Activated CD8-positive, alpha-beta memory T cell treated with anti-CD3 and anti-CD28 coated beads, Interleukin-2, amount 50 U/mL, for 4 hours (primary cell): Measurements from ENCODE around the gene OR2L2.
"Not testable (repeated sequence)": the region's sequence is repeated elsewhere in the genome, so short reads cannot be mapped to it uniquely, and the experiment has no call there.

Source experiments
- DNase-seq: peaks from one replicate; pipeline ENCODE4 v3.0.0-alpha.2; 2020

OR2L2 gene, protein sequence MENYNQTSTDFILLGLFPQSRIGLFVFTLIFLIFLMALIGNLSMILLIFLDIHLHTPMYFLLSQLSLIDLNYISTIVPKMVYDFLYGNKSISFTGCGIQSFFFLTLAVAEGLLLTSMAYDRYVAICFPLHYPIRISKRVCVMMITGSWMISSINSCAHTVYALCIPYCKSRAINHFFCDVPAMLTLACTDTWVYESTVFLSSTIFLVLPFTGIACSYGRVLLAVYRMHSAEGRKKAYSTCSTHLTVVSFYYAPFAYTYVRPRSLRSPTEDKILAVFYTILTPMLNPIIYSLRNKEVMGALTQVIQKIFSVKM

DNA sequence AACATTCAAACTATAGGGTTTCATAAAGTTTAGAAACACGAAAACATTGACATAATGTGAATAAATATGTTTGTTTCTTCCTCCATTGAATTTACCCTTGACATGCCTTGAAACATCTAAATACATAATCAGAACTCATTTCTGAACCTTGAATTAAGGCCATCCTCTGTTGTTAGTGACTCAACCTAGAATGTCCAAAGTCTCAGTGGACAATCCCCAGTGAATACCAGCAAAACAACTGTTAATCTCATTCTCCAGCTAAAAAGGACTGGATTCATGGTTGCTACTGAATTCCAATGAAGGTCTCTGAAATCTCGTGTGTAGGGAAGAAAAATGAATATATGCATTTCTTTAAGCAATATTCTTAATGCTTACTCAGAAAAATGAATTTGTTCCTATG, at the start of gene OR2L2:
Gene OR2L2 (plus strand): TSS at position 301 of the 400 bp plus-strand sequence. CDS start 8,198 bp downstream, outside the sequence.
- DNase-seq = no peak

DNA sequence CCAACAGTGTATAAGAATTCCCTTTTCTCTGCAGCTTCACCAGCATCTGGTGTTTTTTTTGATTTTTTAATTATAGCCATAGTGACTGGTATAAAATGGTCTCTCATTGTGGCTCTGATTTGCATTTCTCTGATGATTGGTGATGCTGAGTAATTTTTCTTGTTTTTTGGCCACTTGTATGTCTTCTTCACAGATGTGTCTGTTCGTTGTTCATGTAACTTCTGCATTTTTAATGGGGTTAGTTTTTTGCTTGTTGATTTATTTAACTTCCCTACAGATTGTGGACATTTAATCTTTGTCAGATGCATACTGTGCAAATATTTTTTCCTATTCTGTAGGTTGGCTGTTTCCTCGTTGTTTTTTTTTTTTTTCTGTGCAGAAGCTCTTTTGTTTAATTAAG, 36.9 kb upstream of the OR2L2 start:
- DNase-seq = no peak

DNA sequence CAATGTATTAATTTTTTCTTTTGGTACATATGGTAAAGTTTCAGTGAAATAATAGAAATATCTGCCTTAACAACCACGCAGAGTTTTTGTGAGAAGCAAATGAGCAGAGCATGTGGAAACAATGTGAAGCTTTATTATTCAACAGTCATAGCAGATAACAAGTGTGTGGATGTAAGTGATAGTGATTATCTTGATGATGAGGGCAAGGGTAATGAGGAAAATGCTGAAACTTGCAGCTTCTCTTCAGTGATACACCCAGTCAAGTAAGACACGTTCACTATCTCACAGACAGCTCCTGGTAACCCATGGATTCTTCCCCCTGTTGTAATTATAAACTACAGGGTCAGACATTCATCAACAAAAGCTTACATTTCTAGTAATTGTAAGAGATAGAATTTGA, 31.1 kb upstream of the OR2L2 start:
- DNase-seq = no peak

DNA sequence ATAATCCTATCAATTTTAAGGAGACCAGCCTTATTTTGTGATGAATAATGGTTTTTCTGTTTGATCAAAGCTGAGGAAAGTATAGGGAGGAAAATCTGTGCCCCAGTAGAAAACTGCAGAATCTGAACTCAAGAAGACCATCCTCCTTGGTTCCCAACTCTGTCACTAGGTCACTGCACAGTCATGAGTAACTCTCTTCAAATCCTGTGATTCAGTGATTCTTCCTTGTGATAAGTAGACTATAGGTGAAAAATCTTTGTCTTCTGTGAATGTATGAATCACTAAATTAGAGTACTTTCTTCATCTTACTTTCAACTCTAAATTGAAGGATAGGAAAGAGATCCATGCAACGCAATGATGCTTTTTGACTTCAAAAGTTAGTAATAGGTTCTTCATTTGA, 29.7 kb upstream of the OR2L2 start:
- no peak for DNase-seq

DNA sequence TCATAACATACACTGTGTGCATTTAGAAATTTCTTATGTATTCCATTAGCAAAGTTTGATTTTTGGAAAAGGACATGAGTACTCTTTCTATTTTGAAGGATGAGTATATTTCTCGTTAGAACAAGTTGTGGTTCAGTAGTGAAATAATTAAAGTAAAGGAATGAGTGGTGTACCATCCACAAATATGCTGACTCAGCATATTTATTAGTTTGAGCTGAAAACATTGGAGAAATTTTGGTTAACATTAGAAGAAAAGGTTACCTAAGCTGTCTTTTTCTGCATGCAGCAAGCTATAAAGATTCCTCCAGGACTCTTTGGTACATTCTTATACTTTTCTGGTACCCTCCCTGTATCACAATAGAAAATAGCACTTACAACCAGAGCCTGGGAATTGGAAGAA, 22.1 kb upstream of the OR2L2 start:
- DNase-seq = no peak

DNA sequence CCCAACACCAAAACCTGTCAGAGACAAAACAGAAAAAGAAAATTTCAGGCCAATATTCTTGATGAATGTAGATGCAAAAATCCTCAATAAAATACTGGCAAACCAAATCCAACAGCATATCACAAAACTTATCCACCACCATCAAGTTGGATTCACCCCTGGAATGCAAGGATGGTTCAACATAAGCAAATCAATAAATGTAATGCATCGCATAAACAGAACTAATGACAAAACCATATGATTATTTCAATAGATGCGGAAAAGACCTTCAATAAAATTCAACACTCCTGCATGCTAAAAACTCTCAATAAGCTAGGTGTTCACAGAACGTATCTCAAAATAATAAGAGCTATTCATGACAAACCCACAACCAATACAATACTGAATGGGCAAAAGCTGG, 20.2 kb upstream of the OR2L2 start:
- DNase-seq = no peak

DNA sequence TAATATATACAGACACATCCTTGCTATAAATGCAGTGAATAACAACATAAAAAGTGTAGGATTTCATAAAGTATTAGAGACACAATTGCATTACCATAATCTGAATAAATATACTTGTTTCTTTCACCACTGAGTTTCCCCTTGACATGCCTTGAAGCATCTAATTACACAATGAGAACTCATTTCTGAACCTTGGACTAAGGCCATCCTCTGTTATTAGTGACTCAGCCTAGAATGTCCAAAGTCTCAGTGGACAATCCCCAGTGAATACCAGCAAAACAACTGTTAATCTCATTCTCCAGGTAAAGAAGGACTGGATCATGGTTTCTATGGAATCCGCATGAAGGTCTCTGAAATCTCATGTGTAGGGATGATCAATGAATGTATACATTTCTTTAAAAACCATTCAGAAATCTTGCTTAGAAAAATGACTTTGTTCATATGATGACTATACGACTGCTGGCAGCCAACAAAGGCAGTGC, 16.6 kb upstream of the OR2L2 start, which contains the start of gene OR2L5:
Gene OR2L5 (plus strand): TSS at position 432 of the 482 bp plus-strand sequence. CDS start 8,288 bp downstream, outside the sequence.
- no peak for DNase-seq

DNA sequence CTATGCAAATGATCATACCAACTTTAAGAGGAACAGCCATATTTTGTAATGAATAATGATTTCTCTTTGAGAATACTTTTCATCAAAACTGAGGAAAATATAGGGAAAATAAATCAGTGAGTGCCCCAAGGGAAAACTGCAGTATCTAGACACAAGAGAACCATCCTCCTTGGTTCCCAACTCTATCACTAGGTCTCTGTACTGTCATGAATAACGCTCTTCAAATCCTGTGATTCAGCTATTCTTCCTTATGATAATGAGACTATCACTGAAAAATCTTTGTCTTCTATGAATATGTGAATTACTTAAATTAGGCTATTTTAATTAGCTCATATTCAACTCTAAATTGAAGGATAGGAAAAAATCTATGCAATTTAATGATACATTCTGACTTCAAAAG, 14.1 kb upstream of the OR2L2 start:
- DNase-seq = no peak

DNA sequence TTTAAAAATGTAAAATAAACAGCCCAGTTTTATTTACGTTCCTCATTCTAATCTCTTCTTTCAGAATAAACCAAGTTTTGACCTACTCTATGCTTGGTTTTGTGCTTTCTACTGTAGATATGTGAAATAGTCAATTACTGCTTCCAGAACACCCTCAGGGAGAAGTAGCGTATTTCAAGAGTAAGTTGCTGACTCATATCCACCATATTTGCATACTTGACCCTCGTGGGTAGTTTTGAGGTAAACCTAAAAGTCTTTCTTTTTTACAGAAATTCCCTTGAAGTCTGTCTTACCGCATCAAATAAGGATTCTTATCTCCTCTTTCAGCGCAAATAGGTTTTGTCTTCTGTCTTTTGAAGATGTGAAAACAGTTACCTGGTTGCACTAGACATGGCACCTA, 15.3 kb downstream of the OR2L2 start:
- DNase-seq = no peak

DNA sequence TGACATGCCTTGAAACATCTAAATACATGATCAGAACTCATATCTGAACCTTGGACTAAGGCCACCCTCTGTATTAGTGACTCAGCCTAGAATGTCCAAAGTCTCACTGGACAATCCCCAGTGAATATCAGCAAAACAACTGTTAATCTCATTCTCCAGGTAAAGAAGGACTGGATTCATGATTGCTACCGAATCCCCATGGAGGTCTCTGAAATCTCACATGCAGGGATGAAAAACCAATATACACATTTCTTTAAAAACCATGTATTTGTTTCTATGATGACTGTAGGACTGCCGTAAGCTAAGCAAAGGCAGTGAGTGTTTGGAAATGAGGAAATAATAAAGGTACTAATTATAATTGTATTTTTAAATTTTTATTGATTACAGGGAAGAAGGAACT, 16.7 kb downstream of the OR2L2 start, which contains the start of gene OR2L3:
Gene OR2L3 (plus strand): TSS at position 301 of the 400 bp plus-strand sequence. CDS start 13,846 bp downstream, outside the sequence.
- no peak for DNase-seq

DNA sequence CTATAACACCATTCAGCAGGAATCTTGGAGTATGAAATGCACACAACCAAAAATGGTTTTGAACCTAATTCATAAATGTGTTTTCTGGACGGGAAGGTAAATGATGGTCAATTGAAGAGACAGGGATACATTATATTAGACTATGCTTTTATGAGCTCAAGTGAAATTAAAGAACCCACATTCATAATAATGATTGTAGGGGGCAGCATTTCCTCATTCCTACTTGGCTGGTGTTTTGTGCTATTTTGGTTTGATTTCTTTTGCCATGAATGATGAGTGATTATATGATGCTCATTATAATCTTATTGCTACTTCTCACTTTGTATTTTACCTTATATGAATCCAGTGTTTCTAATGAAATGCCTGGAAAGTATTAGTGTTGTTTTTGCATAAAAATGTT, 17.1 kb downstream of the OR2L2 start:
- no peak for DNase-seq

DNA sequence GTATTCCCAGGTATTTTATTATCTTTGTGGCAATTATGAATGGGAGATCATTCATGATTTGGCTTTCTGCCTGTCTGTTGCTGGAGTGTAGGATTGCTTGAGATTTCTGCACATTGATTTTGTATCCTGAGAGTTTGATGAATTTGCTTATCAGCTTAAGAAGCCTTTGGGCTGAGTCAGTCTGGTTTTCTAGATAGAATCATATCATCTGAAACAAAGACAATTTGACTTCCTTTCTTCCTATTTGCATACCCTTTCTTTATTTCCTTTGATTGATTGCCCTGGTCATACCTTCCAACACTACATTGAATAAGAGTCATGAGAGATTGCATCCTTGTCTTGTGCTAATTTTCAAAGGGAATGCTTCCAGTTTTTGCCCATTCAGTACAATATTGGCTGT, 24.8 kb downstream of the OR2L2 start:
- DNase-seq = no peak

DNA sequence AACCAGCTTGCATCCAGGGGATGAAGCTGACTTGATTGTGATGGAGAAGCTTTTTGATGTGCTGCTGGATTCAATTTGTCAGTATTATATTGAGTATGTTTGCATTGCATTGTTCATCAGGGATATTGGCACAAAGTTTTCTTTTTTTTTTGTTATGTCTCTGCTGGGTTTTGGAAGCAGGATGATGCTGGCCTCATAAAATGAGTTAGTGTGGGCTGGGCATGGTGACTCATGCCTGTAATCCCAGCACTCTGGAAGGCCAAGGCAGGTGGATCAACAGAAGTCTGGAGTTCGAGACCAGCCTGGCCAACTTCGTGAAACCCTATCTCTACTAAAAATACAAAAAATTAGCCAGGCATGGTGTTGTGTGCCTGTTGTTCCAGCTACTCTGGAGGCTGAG, 25.4 kb downstream of the OR2L2 start:
- no peak for DNase-seq

DNA sequence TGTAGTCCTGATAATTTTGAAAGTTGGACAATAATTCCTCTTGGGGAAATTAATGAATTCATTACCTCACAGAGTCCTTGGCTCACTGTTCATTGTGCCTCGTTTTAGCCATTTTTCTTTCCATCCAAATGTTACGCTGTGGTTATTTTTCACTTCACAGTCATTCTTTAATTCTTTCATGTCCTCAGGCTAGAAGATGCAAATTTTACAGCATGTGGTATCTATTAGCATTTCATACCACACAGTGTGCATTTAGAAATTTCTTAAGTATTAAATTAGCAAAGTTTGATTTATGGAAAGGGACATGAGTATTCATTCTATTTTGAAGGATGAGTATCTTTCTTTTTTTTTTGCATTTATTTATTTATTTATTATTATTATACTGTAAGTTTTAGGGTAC, 35.2 kb downstream of the OR2L2 start:
- DNase-seq = no peak

DNA sequence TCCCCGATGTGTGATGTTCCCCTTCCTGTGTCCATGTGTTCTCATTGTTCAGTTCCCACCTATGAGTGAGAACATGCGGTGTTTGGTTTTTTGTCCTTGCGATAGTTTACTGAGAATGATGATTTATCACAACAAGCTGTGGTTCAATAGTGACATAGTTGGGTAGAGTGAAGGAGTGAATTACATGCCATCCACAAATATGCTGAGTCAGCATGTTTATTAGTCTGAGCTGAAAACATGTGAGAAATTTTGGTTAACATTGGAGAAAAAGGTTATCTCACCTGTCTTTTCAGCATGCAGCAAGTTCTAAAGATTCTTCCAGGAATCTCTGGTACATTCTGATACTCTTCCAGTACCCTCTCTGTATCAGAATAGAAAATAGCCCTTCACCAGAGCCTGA, 35.7 kb downstream of the OR2L2 start:
- no peak for DNase-seq

DNA sequence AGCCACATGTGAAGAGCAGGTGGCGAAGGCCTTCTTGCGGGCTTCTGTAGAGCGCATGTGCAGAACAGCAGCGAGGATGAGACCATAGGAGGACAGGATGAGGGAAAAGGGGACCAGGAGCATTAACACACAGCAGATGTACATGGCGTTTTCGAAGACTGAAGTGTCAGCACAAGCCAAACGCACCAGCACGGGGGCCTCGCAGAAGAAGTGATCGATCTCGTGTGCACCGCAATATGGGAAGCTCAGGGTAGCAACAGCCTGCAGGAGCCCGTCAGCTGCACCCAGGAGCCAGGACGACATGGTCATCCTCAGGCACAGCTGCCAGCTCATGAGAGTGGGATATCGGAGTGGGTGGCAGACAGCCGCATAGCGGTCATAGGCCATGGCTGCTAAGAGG, 54.0 kb downstream of the OR2L2 start:
- DNase-seq = not testable (repeated sequence)
